Glomerular endothelial cell (primary cell): ENCODE results near the gene SH3RF1. TPM values are rescaled to one million over a fixed set of nuclear protein-coding genes. Genes with fewer than 3 reads are reported as not detected.

Experiments used
- DNase-seq: peaks from one replicate; pipeline ENCODE4 v3.0.0-alpha.2; 2011; ENCODE audit warnings: low read depth, low spot score; ENCODE audit errors: extremely low read depth
- total RNA-seq: library from RNA; depleted of rRNA; stranded (reverse); fragments of >200 nt; gene quantifications from 2 replicates; pipeline ENCODE4 v1.2.3, GENCODE V29; 2015

Gene SH3RF1
- total RNA-seq, 1 donor from 2014 or later: 21.2 TPM

DNA sequence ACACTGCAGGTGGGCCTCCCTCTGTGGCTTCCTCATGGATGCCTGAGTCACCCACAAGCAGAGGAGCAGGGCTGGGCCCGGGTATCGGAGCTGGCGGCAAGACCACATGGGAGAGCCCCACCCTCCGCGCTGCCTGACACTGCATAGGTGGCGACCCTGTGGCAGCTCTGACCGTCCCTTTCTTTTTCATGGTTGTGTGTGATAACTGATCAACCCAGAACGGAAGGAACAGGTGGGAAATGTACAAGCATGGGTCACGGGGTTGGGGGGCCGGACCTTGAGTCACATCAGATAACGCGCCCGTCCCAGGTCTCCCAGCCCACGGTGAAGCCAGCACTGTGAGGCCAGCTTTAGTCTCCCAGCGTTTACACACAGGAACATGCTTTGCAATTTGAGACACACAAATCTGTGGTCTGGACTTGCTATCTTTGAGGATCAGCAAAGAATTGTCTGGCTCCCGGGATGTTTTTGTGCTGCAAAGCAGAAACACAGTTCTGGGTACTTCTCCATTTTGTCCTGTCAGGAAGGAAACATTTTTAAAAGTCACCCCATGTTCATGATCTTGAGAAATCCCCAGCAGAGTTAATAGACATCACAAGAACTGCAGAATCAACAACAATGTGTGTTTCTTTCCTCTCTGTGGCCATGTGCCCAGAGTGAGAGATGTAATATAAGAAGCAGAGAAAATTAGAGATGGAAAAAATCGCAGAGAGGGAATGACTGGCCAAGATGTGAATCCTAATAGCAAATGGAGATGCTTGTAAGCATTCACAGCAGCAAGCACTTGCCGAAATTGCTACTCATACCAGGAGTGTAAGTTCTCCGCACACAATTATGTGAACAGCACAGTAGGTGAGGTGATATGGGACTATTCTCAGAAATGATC is 190.6 kb downstream of the SH3RF1 start:
- DNase-seq: no peak

DNA sequence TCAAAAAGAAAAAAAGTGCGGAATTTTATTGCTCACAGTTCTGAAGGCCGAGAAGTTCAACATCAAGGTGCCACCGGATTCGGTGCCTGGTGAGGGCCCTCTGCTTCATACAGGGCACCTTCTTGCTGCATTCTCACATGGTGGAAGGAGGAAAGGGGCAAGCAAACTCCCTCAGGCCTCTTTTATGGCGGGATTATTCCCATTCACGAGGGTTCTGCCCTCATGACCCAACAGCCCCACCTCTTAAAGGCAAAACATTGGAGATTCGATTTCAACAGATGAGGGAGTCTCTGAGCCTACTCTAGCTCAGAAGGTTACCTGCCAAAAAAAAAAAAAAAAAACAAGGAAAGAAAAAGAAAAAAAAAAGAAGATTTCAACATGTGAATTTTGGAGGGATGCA is 196.6 kb downstream of the SH3RF1 start:
- no peak for DNase-seq

DNA sequence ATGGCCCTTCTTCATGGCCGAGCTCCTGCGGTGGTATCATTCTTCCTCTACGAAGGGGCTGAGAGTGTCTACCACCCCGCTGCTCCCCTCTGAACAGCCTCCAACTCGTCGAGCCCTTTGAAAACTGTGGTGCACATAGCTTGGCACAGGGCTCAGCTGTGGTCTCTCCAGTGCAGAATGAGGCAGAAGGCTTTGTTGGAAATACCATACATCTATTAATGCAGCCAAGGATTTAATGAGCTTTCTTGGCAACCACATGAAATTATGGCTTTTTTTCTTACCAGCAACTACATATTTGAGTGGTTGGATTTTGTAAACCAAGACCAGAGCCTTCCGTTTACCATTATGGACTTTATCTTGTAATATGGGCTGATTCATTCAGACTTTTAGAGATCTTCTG is 199.0 kb downstream of the SH3RF1 start:
- DNase-seq: no peak

DNA sequence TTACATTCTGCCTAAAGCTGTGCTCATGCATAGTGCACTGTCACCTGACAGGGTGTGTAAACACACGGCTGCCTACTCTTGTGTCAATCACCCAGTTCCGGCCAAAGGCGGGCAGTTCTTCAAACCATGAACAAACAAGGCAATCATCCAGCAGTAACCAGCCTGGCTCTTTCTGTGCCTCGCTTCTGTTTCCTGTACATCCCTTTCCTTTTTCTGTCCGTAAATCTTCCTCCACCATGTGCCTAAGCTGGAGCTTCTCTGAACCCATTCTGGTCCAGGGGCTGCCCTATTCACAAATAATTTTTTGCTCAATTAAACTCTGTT is 199.9 kb downstream of the SH3RF1 start:
- no peak for DNase-seq

- DNase-seq: no peak
Observed at GRCh38 chr4:169070071-169070894, 200.5 kb downstream of the SH3RF1 start.

GRCh38 chr4:169068423-169068822 is 202.3 kb downstream of the SH3RF1 start:
- no peak for DNase-seq

DNA sequence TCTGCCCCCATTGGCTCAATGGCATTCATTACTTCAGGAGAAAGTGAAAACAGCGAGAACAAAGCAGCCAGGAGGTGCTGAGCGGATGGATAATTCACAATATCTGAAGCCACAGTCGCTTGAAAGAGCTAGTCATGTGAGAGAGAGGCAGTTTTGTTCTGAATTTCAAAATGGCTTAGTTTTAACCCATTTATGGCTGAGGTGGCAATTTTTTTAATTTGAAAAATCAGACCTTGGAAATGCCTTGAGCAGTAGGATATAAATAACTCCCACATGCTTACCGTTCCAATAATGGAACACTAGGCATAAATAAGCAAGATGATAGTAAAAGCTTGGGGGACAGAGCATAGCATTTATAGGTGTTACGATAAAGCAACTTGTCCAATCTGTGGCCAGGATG is 203.8 kb downstream of the SH3RF1 start:
- DNase-seq: no peak

DNA sequence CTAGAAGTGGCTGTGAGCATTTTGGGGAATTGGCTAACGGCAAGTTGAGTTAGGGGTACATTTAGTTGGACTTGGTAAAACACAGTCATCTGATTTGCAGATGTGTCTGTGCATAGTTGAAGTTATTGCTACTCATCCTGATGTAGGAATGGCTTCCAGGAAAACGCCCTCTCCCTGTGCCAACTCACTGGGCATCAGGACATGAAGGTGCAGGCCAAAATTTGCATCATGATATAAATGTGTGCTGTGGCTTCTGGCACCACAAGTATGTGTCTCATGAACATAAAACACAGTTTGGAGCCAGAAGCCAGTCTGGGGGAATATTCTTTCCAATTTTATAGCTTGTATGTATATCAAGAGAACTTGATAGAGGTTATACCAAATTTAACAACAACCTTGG is 206.5 kb downstream of the SH3RF1 start:
- no peak for DNase-seq

- DNase-seq: no peak
Observed at GRCh38 chr4:169063441-169063840, 207.3 kb downstream of the SH3RF1 start.

GRCh38 chr4:169062897-169063244 is 207.9 kb downstream of the SH3RF1 start:
- no peak for DNase-seq

GRCh38 chr4:169061386-169061785 is 209.4 kb downstream of the SH3RF1 start:
- no peak for DNase-seq

DNA sequence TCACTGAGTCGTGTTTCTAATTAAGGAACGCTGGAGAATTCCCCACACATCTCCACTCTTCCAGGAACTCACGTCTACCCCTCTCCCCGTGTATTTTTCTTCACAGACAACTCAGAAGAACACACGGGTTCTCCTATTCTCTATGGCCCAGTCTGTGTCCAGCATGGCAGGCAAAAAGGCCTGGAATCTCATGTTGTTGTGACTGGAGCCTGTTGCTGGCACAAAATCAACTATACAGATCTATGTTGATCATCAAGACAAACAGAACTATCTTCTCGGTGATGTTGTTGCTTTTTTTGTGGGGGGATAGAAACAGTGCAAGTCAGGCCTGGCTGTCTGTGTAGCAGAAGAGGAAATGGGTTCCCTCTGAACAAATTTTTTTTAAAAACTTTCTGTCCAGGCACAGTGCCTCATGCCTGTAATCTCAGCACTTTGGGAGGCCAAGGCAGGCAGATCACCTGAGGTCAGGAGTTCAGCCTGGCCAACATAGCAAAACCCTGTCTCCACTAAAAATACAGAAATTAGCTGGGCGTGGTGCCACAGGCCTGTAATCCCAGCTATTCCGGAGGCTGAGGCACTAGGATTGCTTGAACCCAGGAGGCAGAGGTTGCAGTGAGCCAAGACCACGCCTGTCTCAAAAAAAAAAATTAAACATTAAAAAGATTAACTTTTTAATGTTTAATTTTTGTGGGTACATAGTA is 210.2 kb downstream of the SH3RF1 start:
- DNase-seq: no peak

- no peak for DNase-seq
Observed at GRCh38 chr4:169059306-169060211, 211.2 kb downstream of the SH3RF1 start.

DNA sequence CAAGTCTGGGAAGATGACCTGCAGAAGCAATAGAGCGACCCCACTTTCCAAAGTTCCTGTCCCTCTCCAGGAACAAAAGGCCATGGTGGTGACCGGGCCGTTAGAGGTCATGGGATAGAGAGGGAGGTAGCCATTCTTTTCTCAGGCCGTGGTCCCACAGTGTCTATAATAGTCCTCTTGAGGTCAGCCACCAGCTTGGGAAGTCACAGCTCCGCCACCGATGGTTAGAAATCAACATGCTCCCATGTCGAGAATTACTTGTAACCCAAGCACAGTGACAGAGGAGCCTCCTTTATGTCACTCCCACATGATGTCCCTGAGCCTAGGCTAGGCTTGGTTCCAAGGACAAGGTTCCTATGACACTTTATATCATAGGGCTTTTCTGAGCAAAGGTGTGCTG is 212.4 kb downstream of the SH3RF1 start:
- no peak for DNase-seq

GRCh38 chr4:169054879-169055278 is 215.9 kb downstream of the SH3RF1 start:
- no peak for DNase-seq

DNA sequence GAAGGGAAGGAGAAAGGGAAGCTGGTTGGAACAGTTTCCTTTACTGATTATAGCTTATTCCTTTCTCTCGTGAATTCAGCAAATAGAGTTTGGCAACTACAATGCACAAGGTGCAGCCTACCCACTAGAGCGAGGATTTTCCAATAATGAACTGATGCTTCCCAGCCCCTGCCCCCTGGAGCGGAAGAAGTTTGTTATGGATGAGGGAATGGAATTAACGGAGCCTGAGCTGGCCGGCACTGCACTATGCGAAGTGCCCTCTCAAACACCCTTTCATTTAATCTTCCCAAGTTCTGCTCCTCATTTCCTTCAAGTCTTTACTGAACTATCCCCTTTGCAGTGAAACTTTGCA is 218.2 kb downstream of the SH3RF1 start:
- DNase-seq: no peak

DNA sequence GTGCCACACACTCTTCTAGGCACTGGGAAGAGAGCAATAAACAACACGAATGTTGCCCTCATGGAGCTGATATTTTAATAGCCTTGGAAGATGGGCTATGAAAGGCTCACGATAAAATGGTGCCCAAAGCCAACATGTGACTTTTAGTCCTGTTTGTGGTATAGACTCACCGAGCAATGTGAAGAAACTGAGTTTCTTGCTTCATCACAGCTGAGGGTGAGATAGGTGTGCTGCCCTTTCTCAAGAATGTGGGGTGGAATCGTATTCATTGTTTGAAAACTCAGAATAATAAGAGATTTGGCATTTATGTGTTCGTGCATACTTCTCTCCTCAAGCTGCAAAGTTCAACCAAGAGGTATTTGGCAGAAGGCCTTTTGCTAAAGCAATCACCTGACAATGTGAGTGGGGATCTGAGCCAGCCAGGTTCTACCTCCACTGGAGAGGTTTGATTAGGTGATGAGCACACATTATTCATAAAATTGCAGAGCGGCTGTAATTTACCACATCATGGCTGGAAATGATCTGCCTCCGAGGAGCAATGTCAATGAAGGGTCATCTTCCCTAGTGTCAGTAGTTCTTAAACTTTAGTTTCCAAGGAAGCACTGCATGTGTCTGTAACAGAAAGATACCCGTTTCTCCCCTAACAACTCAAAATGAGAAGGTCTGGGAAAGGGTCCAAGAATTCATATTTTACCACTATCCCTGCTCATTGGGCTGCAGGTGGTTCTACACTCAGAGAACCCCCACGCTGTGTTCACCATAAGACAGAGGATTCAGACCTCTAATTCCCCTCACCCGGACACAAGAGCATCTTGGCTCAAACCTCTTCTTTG is 218.8 kb downstream of the SH3RF1 start:
- no peak for DNase-seq

- no peak for DNase-seq
Observed at GRCh38 chr4:169050881-169051760, 219.6 kb downstream of the SH3RF1 start.

DNA sequence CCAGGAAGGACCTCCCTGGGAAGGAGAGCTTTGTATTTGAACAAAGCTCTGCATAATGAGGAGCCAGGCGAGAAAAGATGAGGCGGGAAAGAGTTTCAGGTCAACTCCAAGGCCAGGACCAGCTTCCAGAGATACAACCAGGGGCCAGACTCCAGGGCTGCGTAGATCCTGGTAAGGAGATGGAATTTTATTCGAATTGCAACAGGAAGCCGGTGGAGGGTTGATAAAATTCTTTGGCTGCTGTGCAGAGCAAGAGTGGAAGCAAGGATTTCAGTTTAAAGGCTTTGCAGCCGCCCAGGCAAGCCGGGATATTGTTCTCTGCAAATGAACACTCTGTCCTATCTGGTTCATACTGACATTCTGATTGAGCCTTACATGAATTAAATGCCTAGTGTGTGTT is 220.5 kb downstream of the SH3RF1 start:
- DNase-seq: peak; percentile 66
